HepG2 (cell line): ENCODE data around the gene PIK3R5. TPM values are rescaled to one million over a fixed set of nuclear protein-coding genes. Genes with fewer than 3 reads are reported as not detected.

Experiments used
- ATAC-seq: fragments of 200-7000 bp; cut with Tn5 transposase; 3 replicates; pipeline ENCODE4 v1.9.1; 2020; ENCODE audit warnings: mild to moderate bottlenecking, moderate library complexity
- BruUV-seq: library from RNA; stranded (reverse); fragments of 400-500 nt; replicated peaks from 2 replicates; lab custom pipeline; 2021; lab: Mats Ljungman, UMichigan
- CTCF ChIA-PET: fragments of 300-600 bp; formaldehyde crosslinking; extraction: SDS; loops from one replicate; lab custom pipeline; 2021; ENCODE audit warnings: low total read pairs, inconsistent platforms, low intra/inter-chr PET ratio; lab: Yijun Ruan, JAX
- POLR2A ChIA-PET: fragments of 350-600 bp; sonication (Branson Sonifier 250); formaldehyde crosslinking; loops from one replicate; lab custom pipeline; 2020; ENCODE audit warnings: antibody characterized with exemption, inconsistent platforms; lab: Yijun Ruan, JAX
- DNase-seq: peaks from one replicate; pipeline ENCODE4 v3.0.0-alpha.2; 2015; ENCODE audit warnings: low spot score
- FAIRE-seq: peaks from 3 replicates; lab custom pipeline; 2011; peaks lifted over from hg19 to GRCh38; lab: Jason Lieb, UNC
- H2AFZ ChIP-seq: one replicate; pipeline ENCODE4 v1.6.1; 2011; ENCODE audit warnings: low read length, inconsistent platforms
- H3K27ac ChIP-seq: fragments of 300-600 bp; 3 replicates; pipeline ENCODE4 v1.8.0; 2011; ENCODE audit warnings: mixed run types, mild to moderate bottlenecking, mixed read lengths, low read length, inconsistent platforms; ENCODE audit not compliant: insufficient read depth; ENCODE audit errors: extremely low read length
- H3K27me3 ChIP-seq, 2 experiments: fragments of 200-600 bp in 1 of 2; 2 replicates in 1 of 2; 3 replicates in 1 of 2; pipeline versions ENCODE4 v1.6.0 to v1.8.0; 2011; ENCODE audit warnings: low read length in 2 of 2, mild to moderate bottlenecking in 2 of 2, moderate library complexity in 2 of 2, inconsistent platforms in 1 of 2; ENCODE audit not compliant: insufficient read depth in 2 of 2, control insufficient read depth in 1 of 2
- H3K36me3 ChIP-seq, 2 experiments: fragments of 200-600 bp in 1 of 2; replicated peaks in 1 of 2; 2 replicates in 1 of 2; 3 replicates in 1 of 2; pipeline versions ENCODE4 v1.5.1 to v1.8.0; 2011; ENCODE audit warnings: low read length in 2 of 2, inconsistent platforms in 1 of 2; ENCODE audit not compliant: insufficient read depth in 2 of 2, control insufficient read depth in 1 of 2
- H3K4me1 ChIP-seq: 2 replicates; pipeline ENCODE4 v1.5.1; 2012; ENCODE audit warnings: low read length, inconsistent platforms; ENCODE audit not compliant: insufficient read depth
- H3K4me2 ChIP-seq: 2 replicates; pipeline ENCODE4 v1.6.0; 2011; ENCODE audit warnings: low read depth, low read length, inconsistent platforms
- H3K4me3 ChIP-seq, 3 experiments: fragments of 200-600 bp in 1 of 3; sonication (generic), shearing (Covaris generic) in 1 of 3; replicated peaks in 1 of 3; 2 replicates each; pipeline ENCODE4 v1.5.1; 2011 to 2016; ENCODE audit warnings: low read length in 3 of 3, inconsistent platforms in 2 of 3, low read depth in 2 of 3, mild to moderate bottlenecking in 2 of 3, control low read depth in 1 of 3, mixed read lengths in 1 of 3; ENCODE audit not compliant: insufficient read depth in 1 of 3
- H3K79me2 ChIP-seq: one replicate; pipeline ENCODE4 v1.6.1; 2011; ENCODE audit warnings: low read length, inconsistent platforms; ENCODE audit not compliant: insufficient read depth
- H3K9ac ChIP-seq: 2 replicates; pipeline ENCODE4 v1.6.0; 2011; ENCODE audit warnings: mild to moderate bottlenecking, low read depth, low read length, inconsistent platforms; ENCODE audit not compliant: insufficient read depth
- H3K9me3 ChIP-seq: 2 replicates; pipeline ENCODE4 v1.5.1; 2012; ENCODE audit warnings: mild to moderate bottlenecking, low read length
- H4K20me1 ChIP-seq: 2 replicates; pipeline ENCODE4 v1.6.0; 2011; ENCODE audit warnings: inconsistent platforms, mild to moderate bottlenecking, low read length, moderate library complexity; ENCODE audit not compliant: insufficient read depth
- BORCS8-MEF2B ChIP-seq: sonication (generic); formaldehyde crosslinking; IDR thresholded peaks from 2 replicates; pipeline ENCODE4 v1.8.0; 2022; ENCODE audit warnings: mild to moderate bottlenecking, missing genetic modification reagents
- CBX2 ChIP-seq, 2 experiments: fragments of 200-600 bp in 1 of 2; sonication (generic); formaldehyde crosslinking in 1 of 2; IDR thresholded peaks; 2 replicates each; pipeline versions ENCODE4 v1.7.0 to v1.8.1; 2018 to 2022; ENCODE audit warnings: low read depth in 2 of 2, low read length in 1 of 2, mild to moderate bottlenecking in 1 of 2, missing genetic modification reagents in 1 of 2
- CHD4 ChIP-seq: fragments of 200-600 bp; sonication (generic); IDR thresholded peaks from 2 replicates; pipeline ENCODE4 v1.7.0; 2017; ENCODE audit warnings: mild to moderate bottlenecking, low read length, borderline replicate concordance
- ERF ChIP-seq: IDR thresholded peaks from 2 replicates; pipeline ENCODE4 v1.6.1; 2018; ENCODE audit warnings: missing biosample characterization, missing genetic modification reagents
- HOXA3 ChIP-seq: sonication (generic); formaldehyde crosslinking; IDR thresholded peaks from 2 replicates; pipeline ENCODE4 v1.5.0; 2020; ENCODE audit warnings: missing genetic modification reagents
- ISL2 ChIP-seq: sonication (generic); formaldehyde crosslinking; IDR thresholded peaks from 2 replicates; pipeline ENCODE4 v1.5.0; 2020; ENCODE audit warnings: missing genetic modification reagents
- MTA3 ChIP-seq: sonication (generic); formaldehyde crosslinking; IDR thresholded peaks from 2 replicates; pipeline ENCODE4 v1.4.0; 2020; ENCODE audit warnings: missing genetic modification reagents
- PPARG ChIP-seq: conservative IDR thresholded peaks from 2 replicates; pipeline ENCODE4 v1.6.1; 2016; ENCODE audit warnings: missing biosample characterization, missing genetic modification reagents
- RBFOX2 ChIP-seq: fragments of 200-400 bp; formaldehyde crosslinking; IDR thresholded peaks from 2 replicates; pipeline ENCODE4 v1.6.1; 2017; ENCODE audit warnings: low read depth, mild to moderate bottlenecking, low read length
- RBM22 ChIP-seq: fragments of 200-400 bp; formaldehyde crosslinking; optimal IDR thresholded peaks from 2 replicates; pipeline ENCODE3; 2017; ENCODE audit warnings: mild to moderate bottlenecking, low read length, moderate library complexity
- RNF219 ChIP-seq: sonication (generic); formaldehyde crosslinking; IDR thresholded peaks from 2 replicates; pipeline ENCODE4 v1.5.0; 2020; ENCODE audit warnings: mild to moderate bottlenecking, missing genetic modification reagents
- ZFP62 ChIP-seq: sonication (generic); formaldehyde crosslinking; IDR thresholded peaks from 2 replicates; pipeline ENCODE4 v1.4.0; 2020; ENCODE audit warnings: missing genetic modification reagents
- ZNF138 ChIP-seq: sonication (generic); formaldehyde crosslinking; IDR thresholded peaks from 2 replicates; pipeline ENCODE4 v1.5.0; 2020; ENCODE audit warnings: mild to moderate bottlenecking, low read depth, missing genetic modification reagents
- ZNF333 ChIP-seq: sonication (generic); formaldehyde crosslinking; IDR thresholded peaks from 2 replicates; pipeline ENCODE4 v1.4.0; 2020; ENCODE audit warnings: mild to moderate bottlenecking, missing genetic modification reagents, borderline replicate concordance
- ZNF432 ChIP-seq: sonication (generic); formaldehyde crosslinking; IDR thresholded peaks from 2 replicates; pipeline ENCODE4 v1.5.0; 2020; ENCODE audit warnings: missing genetic modification reagents, mild to moderate bottlenecking, borderline replicate concordance
- ZNF567 ChIP-seq: sonication (generic); formaldehyde crosslinking; IDR thresholded peaks from 2 replicates; pipeline ENCODE4 v1.8.1; 2023; ENCODE audit warnings: mild to moderate bottlenecking, missing genetic modification reagents, borderline replicate concordance
- ZNF644 ChIP-seq: IDR thresholded peaks from 2 replicates; pipeline ENCODE4 v1.6.1; 2016; ENCODE audit warnings: low read depth
- WGBS: methylation state at CpG from one replicate; pipeline ENCODE4 v1.1.6; 2017; ENCODE audit warnings: low lambda C conversion rate; 5-methylcytosine and 5-hydroxymethylcytosine counted together
- in situ Hi-C: cut with HindIII; loops from 2 replicates; pipeline ENCODE4 v1.10.0; 2017; ENCODE audit warnings: low pct_unique_long_range_greater_than_20kb; ENCODE audit not compliant: extremely low pct_ligation_motif_present
- intact Hi-C: fragments of 100-400 bp; cut with micrococcal nuclease; formaldehyde crosslinking; loops from one replicate; pipeline ENCODE4 v1.10.0; 2022; ENCODE audit not compliant: unreplicated experiment
- polyA plus RNA-seq, 8 experiments: library from polyadenylated mRNA; depleted of rRNA in 3 of 8; stranded (reverse) in 7 of 8; unstranded in 1 of 8; fragments of >200 nt; fragmentation: Illumina TruSeq in 4 of 8; extraction: Trizol in 4 of 8; gene quantifications; 2 replicates each; pipeline versions ENCODE4 v1.2.1 to v1.2.3, GENCODE V29; 2011 to 2016; ENCODE audit warnings: low read depth in 4 of 8, missing spikeins in 1 of 8, mixed read lengths in 1 of 8; ENCODE audit not compliant: insufficient read depth in 1 of 8
- total RNA-seq, 5 experiments: library from RNA; depleted of rRNA; stranded (reverse); fragments of >200 nt; fragmentation: Illumina TruSeq; extraction: Trizol; gene quantifications; 2 replicates each; pipeline ENCODE4 v1.2.3, GENCODE V29; 2016; ENCODE audit warnings: low read depth in 1 of 5

PIK3R5 gene
- total and polyA plus RNA-seq, 2 of the 13 experiments (the other 11 are each of a cell fraction or from before 2014, with no cell fraction given): not detected

GRCh38 chr17:9004961-9005285 is 39.4 kb upstream of the PIK3R5 start:
- H3K36me3 ChIP-seq: no peaks in the 10 kb centered on the region
- no peak overlapping the region for H3K27ac ChIP-seq

More at GRCh38 chr17:9004961-9005285, 39.4 kb upstream of the PIK3R5 start:
- BruUV-seq: no TSS peak
- intact Hi-C loops (no loop called here), in situ Hi-C loops (no loop called here)
- peaks cover 11 to 51% of the 10 kb centered on the region in 2 experiments; a peak in 4 of 5 replicates for H3K27me3 ChIP-seq
- TF ChIP-seq CHD4: no peak
- no peak for TF ChIP-seq ZNF567 (CRISPR knock-in tag)
- TF ChIP-seq ISL2 (CRISPR knock-in tag): no peak
- TF ChIP-seq ZFP62 (CRISPR knock-in tag): no peak
- no peak for TF ChIP-seq ERF (CRISPR knock-in tag)
- TF ChIP-seq ZNF644 (CRISPR knock-in tag): no peak
- TF ChIP-seq ZNF138 (CRISPR knock-in tag): no peak
- TF ChIP-seq HOXA3 (CRISPR knock-in tag): no peak
- no peak for TF ChIP-seq ZNF432 (CRISPR knock-in tag)
- no peak for TF ChIP-seq RBFOX2
- TF ChIP-seq RNF219 (CRISPR knock-in tag): no peak
- TF ChIP-seq ZNF333: no peak
- no peak for TF ChIP-seq RBM22
- TF ChIP-seq MTA3 (CRISPR knock-in tag): no peak
- no peak for TF ChIP-seq BORCS8-MEF2B (CRISPR knock-in tag)
- TF ChIP-seq PPARG (CRISPR knock-in tag): no peak
- TF ChIP-seq CBX2 (IDR thresholded peaks at IDR 0.05; ENCODE audit: low read depth, low read length): no peak
- TF ChIP-seq CBX2 (CRISPR knock-in tag; IDR thresholded peaks at IDR 0.05; ENCODE audit: low read depth): no peak
- CTCF ChIA-PET: no interaction called here
- no peak overlapping the region for H3K4me2 ChIP-seq
- H3K79me2 ChIP-seq: no peaks in the 10 kb centered on the region
- H2AFZ ChIP-seq: no peak overlapping the region
- POLR2A ChIA-PET: no interaction called here
- ATAC-seq (no peak), FAIRE-seq (no peak), DNase-seq (no peak)
- no peak overlapping the region for H3K9ac ChIP-seq
- no peaks in the 10 kb centered on the region for H3K9me3 ChIP-seq
- no peaks in the 10 kb centered on the region for H3K4me1 ChIP-seq
- H4K20me1 ChIP-seq: no peaks in the 10 kb centered on the region
- 30% methylated on average over 6 of the region's 6 CpGs for WGBS
- H3K4me3 ChIP-seq: no peak overlapping the region
